HL-60 (cell line): ENCODE results near the gene CHL1.

Source experiments
- POLR2AphosphoS5 ChIP-seq: IDR thresholded peaks from 2 replicates; pipeline ENCODE4 v1.6.1; 2012; ENCODE audit warnings: low read depth
- TF ChIP-seq, protein P1 (sequence below): IDR thresholded peaks from 2 replicates; pipeline ENCODE4 v1.6.1; 2012; ENCODE audit warnings: low read depth; ENCODE audit not compliant: insufficient replicate concordance
- TF ChIP-seq, protein P2 (sequence below): IDR thresholded peaks from one replicate; pipeline ENCODE4 v1.5.1; 2011; ENCODE audit warnings: low read length, control low read depth, inconsistent platforms; ENCODE audit not compliant: insufficient read depth

DNA sequence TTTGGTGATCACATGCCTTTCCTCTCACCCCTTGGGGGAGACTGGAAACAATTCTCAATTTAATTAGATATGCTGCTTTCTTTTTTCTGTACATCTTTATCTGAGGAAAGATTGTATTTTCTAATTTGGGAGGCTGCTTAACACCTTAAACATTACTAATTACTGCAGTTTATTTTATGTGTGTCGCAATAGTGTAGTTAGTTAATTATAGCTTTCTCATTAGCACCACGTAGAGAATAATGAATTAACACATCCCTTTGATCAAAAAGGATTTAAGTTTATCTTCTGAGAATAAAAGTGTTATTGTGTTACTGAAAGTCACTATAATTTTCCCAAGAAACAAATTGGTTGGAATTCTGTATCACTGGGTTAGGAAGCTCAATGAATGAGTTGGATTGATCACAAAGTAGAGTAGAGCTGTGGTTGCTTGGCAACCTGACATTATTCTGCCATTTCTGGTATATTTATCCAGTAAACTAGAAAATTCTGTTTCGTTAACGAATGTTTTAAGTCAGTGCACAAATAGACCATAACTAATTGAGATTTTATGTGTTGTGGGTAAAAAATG lies 4.3 kb downstream of the CHL1 start:
- TF ChIP-seq, protein P1, sequence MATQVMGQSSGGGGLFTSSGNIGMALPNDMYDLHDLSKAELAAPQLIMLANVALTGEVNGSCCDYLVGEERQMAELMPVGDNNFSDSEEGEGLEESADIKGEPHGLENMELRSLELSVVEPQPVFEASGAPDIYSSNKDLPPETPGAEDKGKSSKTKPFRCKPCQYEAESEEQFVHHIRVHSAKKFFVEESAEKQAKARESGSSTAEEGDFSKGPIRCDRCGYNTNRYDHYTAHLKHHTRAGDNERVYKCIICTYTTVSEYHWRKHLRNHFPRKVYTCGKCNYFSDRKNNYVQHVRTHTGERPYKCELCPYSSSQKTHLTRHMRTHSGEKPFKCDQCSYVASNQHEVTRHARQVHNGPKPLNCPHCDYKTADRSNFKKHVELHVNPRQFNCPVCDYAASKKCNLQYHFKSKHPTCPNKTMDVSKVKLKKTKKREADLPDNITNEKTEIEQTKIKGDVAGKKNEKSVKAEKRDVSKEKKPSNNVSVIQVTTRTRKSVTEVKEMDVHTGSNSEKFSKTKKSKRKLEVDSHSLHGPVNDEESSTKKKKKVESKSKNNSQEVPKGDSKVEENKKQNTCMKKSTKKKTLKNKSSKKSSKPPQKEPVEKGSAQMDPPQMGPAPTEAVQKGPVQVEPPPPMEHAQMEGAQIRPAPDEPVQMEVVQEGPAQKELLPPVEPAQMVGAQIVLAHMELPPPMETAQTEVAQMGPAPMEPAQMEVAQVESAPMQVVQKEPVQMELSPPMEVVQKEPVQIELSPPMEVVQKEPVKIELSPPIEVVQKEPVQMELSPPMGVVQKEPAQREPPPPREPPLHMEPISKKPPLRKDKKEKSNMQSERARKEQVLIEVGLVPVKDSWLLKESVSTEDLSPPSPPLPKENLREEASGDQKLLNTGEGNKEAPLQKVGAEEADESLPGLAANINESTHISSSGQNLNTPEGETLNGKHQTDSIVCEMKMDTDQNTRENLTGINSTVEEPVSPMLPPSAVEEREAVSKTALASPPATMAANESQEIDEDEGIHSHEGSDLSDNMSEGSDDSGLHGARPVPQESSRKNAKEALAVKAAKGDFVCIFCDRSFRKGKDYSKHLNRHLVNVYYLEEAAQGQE = no peak
- TF ChIP-seq, protein P2, sequence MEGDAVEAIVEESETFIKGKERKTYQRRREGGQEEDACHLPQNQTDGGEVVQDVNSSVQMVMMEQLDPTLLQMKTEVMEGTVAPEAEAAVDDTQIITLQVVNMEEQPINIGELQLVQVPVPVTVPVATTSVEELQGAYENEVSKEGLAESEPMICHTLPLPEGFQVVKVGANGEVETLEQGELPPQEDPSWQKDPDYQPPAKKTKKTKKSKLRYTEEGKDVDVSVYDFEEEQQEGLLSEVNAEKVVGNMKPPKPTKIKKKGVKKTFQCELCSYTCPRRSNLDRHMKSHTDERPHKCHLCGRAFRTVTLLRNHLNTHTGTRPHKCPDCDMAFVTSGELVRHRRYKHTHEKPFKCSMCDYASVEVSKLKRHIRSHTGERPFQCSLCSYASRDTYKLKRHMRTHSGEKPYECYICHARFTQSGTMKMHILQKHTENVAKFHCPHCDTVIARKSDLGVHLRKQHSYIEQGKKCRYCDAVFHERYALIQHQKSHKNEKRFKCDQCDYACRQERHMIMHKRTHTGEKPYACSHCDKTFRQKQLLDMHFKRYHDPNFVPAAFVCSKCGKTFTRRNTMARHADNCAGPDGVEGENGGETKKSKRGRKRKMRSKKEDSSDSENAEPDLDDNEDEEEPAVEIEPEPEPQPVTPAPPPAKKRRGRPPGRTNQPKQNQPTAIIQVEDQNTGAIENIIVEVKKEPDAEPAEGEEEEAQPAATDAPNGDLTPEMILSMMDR = no peak
- no peak for TF ChIP-seq POLR2AphosphoS5
